HG03139 (cell line): ENCODE data around the gene SLC1A2.
"Not testable (repeated sequence)": the region's sequence is repeated elsewhere in the genome, so short reads cannot be mapped to it uniquely, and the experiment has no call there.

Experiments used
- ATAC-seq: cut with Tn5 transposase; IDR thresholded peaks from one replicate; pipeline ENCODE4 v1.9.1; 2021; ENCODE audit not compliant: unreplicated experiment

Gene SLC1A2

GRCh38 chr11:35231076-35231860, 188.1 kb downstream of the SLC1A2 start:
- no peak for ATAC-seq

GRCh38 chr11:35230388-35230787, 189.0 kb downstream of the SLC1A2 start:
- ATAC-seq = no peak

GRCh38 chr11:35228328-35228725, 191.0 kb downstream of the SLC1A2 start:
- ATAC-seq = no peak

GRCh38 chr11:35227576-35228327, 191.6 kb downstream of the SLC1A2 start:
- ATAC-seq = no peak

- ATAC-seq = not testable (repeated sequence)
Measured at GRCh38 chr11:35226756-35227155, 192.6 kb downstream of the SLC1A2 start.

GRCh38 chr11:35225946-35226520, 193.3 kb downstream of the SLC1A2 start:
- no peak for ATAC-seq

GRCh38 chr11:35223991-35224390, 195.4 kb downstream of the SLC1A2 start:
- ATAC-seq = no peak

GRCh38 chr11:35223371-35223796, 196.0 kb downstream of the SLC1A2 start:
- ATAC-seq = no peak

- no peak for ATAC-seq
Measured at GRCh38 chr11:35218956-35219355, 200.4 kb downstream of the SLC1A2 start.

GRCh38 chr11:35216962-35217678, 202.2 kb downstream of the SLC1A2 start:
- ATAC-seq = no peak

GRCh38 chr11:35215945-35216344, 203.4 kb downstream of the SLC1A2 start:
- no peak for ATAC-seq

GRCh38 chr11:35214792-35215193, 204.6 kb downstream of the SLC1A2 start:
- ATAC-seq = no peak

- no peak for ATAC-seq
Measured at GRCh38 chr11:35214226-35214770, 205.1 kb downstream of the SLC1A2 start.

- ATAC-seq = no peak
Measured at GRCh38 chr11:35211952-35212351, 207.4 kb downstream of the SLC1A2 start.

GRCh38 chr11:35210876-35211546, 208.3 kb downstream of the SLC1A2 start:
- ATAC-seq = no peak

- ATAC-seq = no peak
Measured at GRCh38 chr11:35208795-35209194, 210.6 kb downstream of the SLC1A2 start.

- no peak for ATAC-seq
Measured at GRCh38 chr11:35207471-35208403, 211.6 kb downstream of the SLC1A2 start.

- ATAC-seq = no peak
Measured at GRCh38 chr11:35206616-35207015, 212.7 kb downstream of the SLC1A2 start.

GRCh38 chr11:35204614-35205013, 214.7 kb downstream of the SLC1A2 start:
- no peak for ATAC-seq
